Stimulated activated CD8-positive, alpha-beta memory T cell treated with anti-CD3 and anti-CD28 coated beads, Interleukin-4, amount 100 ng/mL, for 1 hour (primary cell): Measurements from ENCODE around the gene BTBD9.

Experiments
- DNase-seq, 2 donors: peaks; one replicate each; pipeline ENCODE4 v3.0.0-alpha.2; 2020; ENCODE audit warnings: low read depth in 2 of 2, low spot score in 1 of 2

The BTBD9 gene

GRCh38 chr6:38183856-38184584, 455.7 kb downstream of the BTBD9 start:
- no peak for DNase-seq

- no peak for DNase-seq
Measured at GRCh38 chr6:38182426-38182825, 457.3 kb downstream of the BTBD9 start.

GRCh38 chr6:38180586-38180985, 459.1 kb downstream of the BTBD9 start:
- DNase-seq: no peak

- no peak for DNase-seq
Measured at GRCh38 chr6:38179794-38180430, 459.8 kb downstream of the BTBD9 start.

GRCh38 chr6:38179300-38179699, 460.4 kb downstream of the BTBD9 start:
- DNase-seq: no peak

- DNase-seq: no peak
Measured at GRCh38 chr6:38178584-38178886, 461.2 kb downstream of the BTBD9 start.

GRCh38 chr6:38177882-38178583, 461.7 kb downstream of the BTBD9 start:
- DNase-seq: no peak

GRCh38 chr6:38176797-38177751, 462.7 kb downstream of the BTBD9 start:
- no peak for DNase-seq

- DNase-seq: no peak
Measured at GRCh38 chr6:38175786-38176185, 463.9 kb downstream of the BTBD9 start.

- no peak for DNase-seq
Measured at GRCh38 chr6:38174806-38175495, 464.8 kb downstream of the BTBD9 start.

- DNase-seq: no peak
Measured at GRCh38 chr6:38174315-38174714, 465.4 kb downstream of the BTBD9 start.

GRCh38 chr6:38173909-38174308, 465.8 kb downstream of the BTBD9 start:
- DNase-seq: no peak

- DNase-seq: no peak
Measured at GRCh38 chr6:38172739-38173410, 466.9 kb downstream of the BTBD9 start.

- no peak for DNase-seq
Measured at GRCh38 chr6:38171997-38172738, 467.6 kb downstream of the BTBD9 start.

GRCh38 chr6:38170666-38171355, 468.9 kb downstream of the BTBD9 start:
- DNase-seq: no peak

GRCh38 chr6:38169977-38170526, 469.7 kb downstream of the BTBD9 start:
- DNase-seq: no peak

GRCh38 chr6:38169221-38169976, 470.3 kb downstream of the BTBD9 start:
- no peak for DNase-seq

- no peak for DNase-seq
Measured at GRCh38 chr6:38168699-38169098, 471.0 kb downstream of the BTBD9 start.
